DMS153 treated with DMSO at 0.1 percent for 48 hours (cell line): ENCODE measurements around the gene RBM5.
A peak's percentile ranks its signal among the peaks of the same experiment; 100 is the strongest.

Experiments used
- DNase-seq: peaks from one replicate; lab custom pipeline; 2025; ENCODE audit not compliant: unreplicated experiment; lab: John Stamatoyannopoulos, UW

Gene RBM5

DNA sequence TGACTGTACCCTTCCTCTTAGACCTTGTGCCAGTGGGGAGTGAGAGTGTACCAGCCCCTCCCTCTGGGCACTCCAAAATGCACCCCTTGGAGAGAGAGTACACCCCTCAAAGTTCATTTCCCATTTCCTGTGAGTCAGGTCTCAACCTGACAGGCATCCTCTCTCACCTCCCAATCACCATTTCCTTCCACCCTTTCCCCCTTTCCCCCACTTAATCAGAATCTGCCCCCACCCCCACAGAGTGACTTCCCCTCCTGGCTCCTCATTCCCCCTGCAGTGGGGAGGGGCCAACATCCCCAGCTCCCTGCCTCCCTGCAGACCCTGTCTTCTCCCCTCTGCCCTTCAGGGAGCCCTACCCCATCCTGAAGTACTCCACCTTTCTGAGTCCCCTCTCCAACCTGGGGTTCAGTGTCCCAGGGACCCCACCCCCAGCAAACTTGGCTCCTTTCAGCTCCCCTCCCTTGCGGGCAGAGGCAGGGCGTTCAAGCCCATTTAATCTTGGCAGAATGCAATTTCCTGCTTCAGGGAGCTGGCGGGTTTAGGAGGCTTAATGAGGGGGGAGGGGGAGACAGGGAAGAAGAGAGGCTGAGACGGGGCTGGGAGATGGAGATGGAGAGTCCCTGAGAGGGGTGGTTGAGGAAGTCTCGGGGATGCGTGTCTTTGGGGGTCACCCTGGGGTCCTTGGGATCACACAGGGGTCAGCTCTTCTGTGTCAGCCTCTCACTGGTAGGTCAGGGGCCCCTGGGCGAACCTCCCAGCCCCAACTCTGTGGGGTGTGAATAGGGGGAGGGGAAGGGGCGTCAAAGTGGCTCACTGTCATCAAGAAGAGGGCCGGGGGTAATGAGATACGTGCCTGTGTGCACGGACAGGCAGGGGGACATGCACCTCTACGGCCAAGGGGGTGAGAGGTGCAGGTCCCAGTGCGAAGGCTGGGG lies 49.8 kb downstream of the RBM5 start:
- DNase-seq, result no peak

DNA sequence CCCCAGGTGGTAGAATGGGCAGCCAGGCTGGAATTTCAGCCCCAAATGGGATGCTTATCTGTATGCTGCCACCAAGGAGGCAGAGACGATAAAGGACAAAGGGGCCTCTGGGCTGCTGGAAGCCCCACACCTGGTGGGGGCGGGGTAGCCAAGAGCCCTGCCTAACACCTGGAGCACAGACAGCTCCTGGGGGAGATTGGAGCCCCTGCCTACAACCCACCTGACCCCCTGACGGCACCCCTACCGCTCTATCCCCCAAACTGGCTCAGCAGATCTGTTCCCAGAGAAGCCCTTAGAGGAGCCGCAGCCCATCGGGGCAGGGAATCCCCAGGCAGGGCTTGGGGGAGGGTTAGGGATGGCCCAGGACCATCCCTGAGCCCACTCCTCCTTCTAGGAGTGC lies 50.6 kb downstream of the RBM5 start:
- DNase-seq, result no peak

DNA sequence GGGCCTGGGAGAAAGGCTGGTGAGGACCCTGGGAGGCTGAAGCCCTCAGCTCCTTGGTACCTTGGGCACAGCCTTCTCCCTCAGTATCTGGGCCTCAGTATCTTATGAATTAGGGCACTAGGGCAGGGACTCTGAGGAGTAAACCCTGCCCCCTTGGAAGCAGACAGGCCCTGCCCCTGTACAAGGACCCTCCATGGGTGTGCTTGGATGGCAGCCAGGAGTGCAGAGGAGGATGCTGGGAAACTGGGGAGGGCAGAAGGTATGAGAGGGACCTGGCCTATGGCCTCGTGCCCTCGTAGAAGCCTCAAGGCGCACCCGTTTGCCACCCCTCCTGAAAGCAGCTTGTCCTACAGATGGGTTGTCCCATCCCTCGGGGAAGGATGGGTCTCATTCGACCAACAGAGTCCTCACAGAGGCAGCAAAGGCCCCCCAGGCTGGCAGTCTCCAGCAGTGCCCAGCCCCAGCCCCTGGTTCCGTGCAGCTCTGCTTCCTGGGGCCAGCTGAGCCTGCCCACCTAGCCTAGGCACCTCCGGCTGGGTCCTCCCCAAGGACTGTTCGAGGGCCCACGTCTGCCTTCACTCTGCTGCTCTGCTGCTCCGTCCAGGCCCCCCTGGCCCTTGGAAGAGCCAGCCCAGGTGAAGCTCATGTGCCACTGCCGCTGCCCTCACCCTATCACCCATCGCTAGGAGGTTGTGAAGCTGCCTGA lies 51.2 kb downstream of the RBM5 start:
- no peak for DNase-seq

DNA sequence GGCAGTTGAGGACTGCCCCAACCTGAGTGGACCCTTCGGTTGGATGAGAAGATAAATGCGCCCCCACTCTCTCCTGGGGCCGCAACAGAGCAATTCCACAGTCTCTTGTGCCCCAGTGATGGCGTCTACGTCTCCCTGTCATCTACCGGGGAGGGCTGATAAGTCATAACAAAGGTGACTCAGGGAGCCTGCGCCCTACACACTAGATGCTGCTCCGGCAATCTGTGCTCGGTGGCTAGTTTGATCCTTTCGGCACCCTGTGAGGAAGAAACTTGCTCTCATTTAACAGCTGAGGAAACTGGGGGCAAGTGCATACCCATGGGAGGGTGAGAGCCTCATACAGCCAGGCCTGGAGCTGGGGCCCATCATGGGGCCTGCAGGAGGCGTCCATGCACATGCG lies 52.3 kb downstream of the RBM5 start:
- no peak for DNase-seq

DNA sequence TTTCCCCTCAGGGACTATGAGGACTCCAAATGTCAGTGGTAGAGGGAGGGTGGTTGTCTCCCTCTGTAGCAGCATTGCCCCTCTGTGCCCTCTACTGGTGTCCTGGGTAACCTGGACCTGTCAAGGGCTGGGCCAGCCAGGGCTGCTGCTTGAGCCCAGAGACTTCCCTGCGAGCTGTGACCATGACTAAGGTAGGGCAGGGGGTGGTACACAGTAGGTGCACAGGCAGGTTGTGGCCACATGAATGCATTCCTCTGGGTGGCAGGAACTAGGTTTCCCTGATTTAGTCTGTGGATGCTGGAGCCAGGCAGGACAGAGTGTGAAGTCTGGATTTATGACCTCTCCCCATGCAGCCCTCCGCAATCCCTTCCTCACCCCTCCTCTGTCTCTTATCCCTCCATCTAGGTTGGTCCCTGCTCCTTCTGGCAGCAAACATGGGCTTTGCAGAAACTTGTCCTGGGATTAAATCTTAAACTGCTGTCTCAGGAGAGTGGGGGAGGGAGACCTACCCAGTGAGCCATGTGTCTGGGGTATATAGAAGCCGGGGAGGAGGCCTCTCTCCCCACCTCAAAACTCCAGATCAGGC lies 57.7 kb downstream of the RBM5 start:
- no peak for DNase-seq

DNA sequence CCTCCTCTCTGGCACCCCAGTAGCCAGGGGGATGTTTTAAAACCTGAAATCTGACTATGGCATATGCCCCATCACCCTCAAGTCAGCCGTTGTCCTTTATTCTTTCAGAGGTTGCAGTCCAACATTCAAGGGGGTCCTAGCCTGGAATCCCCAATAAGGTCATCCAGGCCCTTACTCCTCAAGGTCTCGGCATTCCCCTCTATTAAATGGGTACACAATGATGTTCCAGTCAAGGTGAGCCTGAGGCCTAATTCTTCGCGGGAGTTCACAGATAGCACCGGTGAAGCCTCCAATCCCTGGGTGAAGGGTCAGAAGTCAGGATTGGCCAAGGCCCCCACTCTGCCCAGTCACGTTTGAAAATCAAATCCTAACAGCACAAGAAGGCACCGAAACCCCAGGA lies 58.3 kb downstream of the RBM5 start:
- DNase-seq, result no peak

DNA sequence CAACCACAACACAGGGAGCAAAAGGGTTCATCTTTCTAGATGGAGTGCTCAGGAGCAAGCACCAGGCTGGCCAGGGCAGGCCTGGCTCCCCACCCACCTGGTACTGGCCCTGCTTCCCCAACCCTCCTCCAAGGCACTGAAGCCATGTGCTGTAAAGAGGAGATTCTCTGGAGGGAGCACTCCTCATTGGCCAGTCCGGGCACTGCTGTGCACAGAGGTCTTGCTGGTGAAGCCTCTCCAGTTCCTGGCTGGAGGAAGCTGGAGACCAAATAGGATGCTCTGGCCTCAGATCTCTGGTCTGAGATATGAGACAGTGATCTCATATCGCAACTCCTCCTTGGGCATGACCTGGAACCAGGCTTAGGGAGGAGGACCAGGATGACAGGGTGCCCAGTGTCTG lies 58.7 kb downstream of the RBM5 start:
- DNase-seq, result no peak

DNA sequence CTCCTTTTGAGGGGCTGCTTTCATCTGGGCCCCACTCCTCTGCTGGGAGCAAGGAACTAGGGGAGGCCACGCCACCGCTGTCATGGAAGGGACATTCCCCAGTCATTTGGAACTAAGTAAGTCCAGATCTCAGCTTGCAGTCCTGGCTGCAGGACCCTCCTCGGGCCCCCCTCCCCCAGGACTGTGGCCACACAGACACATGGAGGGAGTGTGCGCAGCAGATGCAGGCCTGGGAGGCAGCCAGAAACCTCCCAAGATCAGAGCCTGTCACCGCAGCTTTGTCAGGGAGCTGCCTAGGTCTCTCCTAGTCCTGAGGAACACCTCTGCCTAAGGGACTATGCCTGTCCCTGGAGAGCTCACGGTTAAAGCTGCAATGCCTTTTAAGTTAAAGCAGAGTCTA lies 59.1 kb downstream of the RBM5 start:
- no peak for DNase-seq

DNA sequence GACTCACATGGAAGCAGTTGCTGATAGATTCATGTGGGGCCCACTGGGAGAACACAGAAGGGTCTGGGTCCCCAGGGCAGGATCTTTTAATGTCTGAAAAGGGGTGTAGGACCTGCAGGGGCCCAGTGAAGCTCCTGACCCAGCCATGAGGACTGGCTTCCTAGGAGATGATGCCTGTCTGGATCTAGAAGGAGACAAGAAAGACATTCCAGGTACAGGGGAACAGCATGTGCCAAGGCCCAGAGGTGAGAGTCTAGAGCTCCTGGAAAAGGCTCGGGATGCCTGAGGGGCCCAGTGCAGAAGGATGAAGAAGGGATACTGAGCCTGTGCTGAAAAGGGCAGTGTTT lies 61.7 kb downstream of the RBM5 start:
- DNase-seq, result no peak

DNA sequence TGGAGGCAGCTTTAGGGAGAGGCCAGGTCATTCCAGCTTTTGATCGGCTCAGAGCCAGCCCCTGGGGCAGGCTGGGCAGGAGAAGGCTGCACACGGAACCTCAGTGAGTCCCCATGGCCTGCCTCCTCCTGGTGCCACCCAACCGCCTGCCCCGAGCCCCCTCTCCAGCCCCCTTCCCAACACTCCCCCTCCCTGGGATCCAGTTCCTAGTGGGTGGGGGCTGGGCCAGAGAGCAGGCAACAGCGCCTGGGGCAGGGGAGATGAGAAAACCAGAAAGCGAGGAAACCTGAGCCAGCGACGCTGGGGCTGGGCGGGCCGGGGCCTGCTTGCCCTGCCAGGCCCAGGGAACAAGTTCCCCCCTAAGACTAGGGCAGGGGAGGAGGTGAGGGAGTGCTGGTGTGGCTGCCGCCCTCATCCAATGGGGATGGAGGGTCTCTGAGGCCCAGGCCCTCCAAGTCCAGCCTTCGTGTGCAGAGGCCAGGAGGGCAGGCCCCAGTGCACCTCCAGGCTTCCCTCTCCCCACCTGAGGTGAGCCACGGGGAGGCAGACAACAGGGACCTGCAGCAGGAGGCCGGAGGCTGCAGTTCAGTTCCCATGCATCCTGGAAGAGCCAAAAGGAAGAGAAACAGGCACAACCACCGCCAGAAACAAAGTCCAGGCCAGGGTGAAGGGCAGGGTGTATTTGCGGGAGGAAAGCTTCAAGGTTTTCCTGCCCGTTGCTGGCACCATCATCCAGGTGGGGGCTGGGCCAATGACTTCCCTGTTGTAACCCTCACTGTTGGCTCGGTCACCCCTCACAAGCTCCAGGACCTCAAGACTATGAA lies 62.4 kb downstream of the RBM5 start:
- DNase-seq, result no peak

DNA sequence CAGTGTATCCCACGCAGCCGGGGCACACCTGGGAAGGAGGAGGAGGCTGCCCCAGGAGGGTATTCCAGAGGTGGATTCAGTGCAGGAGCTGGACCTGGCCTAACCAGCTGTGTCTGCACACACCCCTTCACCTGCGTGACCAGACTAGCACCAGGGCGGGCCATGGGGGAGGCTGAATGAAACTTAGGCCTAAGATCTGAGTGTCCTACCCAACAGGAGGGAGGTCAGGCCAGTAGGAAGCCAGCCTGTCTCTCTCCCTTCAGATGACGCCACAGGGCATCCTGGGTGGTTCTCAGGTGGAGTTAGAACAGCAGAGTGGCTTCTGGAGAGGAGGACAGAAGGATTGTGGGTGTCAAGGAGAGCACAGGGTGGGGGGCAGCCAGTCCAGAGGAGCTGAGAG lies 63.0 kb downstream of the RBM5 start:
- DNase-seq, result no peak

DNA sequence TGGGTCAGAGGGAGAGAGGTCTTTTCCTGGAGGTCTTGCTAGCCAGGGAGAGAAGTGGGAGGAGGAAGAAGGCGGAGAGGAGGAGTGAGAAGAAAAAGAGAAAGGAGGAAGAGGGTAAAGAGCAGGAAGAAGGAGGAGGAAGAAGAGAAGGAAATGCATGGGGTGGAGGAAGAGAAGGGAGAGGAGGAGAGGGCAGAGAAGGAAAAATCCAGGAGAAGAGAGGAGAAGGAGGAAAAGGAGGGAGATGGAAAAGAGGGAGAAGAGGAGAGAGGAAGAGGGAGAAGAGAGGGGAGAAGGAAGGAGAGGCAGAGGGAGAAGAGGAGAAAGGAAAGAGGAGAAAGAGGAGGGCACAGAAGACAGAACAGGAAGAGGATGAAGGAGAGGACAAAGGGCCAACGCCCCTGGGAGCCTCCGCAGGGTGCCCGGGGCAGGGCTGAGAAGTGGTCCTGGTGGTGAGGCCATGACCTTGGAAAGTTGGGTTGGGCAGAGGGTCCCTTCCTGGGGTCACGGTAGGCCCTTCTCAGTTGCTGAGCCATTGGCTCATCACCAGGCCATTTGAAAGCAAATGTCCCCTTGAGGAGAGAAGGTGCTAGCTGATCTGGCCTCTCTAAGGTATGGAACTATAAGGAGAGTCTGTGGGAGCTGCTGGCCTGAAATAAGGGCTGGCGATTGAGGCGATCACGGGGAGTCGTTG lies 65.2 kb downstream of the RBM5 start:
- no peak for DNase-seq

DNA sequence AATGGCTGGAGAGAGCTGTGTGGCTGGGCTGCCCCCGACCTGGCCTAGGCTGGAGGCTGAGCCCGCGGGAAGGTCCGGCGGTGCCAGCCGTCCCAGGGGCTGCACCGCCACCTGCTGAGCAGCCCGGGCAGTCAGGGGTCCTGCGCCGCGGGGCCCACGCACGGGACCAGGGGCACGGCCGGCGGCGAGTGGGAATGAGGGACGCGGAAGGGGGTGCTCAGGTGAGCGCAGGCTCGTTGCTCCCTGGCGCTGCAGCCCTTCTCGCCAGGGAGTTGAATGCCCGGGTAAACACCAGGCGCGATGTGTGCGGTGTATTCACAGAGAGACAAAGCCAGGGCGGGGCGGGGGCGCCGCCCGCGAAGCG lies 65.7 kb downstream of the RBM5 start:
- DNase-seq, result no peak

DNA sequence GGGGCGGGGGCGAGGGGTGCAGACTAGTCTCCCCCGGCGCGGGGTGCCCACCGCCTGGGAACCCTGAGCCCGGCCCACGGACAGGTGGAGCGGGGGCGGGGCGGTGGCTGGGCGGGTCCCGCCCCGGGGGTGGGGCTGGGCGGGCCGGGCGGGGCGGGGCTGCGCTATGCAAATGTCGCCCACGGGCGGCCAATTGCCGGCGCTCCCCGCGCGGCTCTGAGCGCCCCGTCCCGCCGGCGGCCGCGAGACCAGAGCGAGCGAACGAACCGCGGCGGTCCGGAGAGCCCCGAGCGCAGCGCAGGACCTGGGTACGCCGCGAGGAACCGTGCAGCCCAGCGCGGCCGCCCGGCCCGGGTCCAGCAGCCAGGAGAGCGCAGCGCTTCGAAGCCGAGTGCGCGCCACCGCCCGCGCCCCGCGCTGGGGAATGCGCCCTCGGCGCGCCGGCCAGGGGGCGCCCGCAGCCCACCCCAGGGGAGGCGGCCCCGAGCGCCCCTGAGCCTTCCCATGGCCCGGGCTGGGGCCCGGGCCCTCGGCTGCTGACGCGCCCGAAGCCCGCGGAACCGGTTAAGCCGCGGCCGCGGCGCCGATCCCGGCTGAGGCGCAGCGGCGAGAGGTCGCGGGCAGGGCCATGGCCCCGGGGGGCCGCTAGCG lies 66.2 kb downstream of the RBM5 start, which contains the start of gene SEMA3F:
SEMA3F (plus strand) TSS at position 485 of the 651 bp plus-strand sequence. CDS start 4,299 bp downstream, outside the sequence.
- peak; percentile 17 for DNase-seq

DNA sequence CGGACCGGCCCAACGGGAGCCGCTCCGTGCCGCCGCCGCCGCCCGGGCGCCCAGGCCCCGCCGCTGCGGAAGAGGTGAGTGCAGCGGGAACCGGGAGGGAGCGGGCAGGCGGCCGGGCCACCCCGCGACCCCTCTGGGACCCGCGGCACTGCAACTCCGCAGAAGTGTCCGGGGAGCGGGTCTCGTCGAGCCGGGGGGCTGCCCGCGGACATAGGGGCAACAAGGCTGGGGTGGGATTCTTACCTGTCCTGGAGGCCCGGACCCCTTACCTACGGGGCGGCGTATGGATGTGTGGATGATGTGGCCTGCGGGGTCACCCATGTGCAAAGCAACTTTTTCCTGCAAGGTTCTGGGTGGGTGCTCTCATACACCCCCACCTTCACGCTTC lies 66.8 kb downstream of the RBM5 start:
- DNase-seq, result no peak

DNA sequence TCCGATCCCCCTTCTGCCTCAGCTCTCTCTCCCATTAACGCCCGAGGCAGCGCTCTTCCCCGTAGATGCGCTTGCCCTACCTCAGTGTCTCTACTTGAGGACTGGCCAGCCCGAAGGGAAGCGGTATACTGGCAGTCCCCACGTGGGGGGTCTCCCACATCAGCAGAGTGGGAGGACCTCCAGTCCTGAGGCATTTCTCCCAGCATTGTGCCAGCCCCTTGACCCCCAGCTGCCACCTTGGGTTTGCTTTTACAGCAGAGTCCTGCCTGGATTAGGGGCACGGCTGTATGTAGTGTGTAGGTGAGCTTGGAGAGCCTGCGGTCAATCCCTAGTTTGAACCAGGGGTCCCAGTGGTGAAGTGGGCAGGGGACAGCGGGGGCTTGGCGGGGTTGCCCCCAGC lies 67.2 kb downstream of the RBM5 start:
- DNase-seq, result no peak

DNA sequence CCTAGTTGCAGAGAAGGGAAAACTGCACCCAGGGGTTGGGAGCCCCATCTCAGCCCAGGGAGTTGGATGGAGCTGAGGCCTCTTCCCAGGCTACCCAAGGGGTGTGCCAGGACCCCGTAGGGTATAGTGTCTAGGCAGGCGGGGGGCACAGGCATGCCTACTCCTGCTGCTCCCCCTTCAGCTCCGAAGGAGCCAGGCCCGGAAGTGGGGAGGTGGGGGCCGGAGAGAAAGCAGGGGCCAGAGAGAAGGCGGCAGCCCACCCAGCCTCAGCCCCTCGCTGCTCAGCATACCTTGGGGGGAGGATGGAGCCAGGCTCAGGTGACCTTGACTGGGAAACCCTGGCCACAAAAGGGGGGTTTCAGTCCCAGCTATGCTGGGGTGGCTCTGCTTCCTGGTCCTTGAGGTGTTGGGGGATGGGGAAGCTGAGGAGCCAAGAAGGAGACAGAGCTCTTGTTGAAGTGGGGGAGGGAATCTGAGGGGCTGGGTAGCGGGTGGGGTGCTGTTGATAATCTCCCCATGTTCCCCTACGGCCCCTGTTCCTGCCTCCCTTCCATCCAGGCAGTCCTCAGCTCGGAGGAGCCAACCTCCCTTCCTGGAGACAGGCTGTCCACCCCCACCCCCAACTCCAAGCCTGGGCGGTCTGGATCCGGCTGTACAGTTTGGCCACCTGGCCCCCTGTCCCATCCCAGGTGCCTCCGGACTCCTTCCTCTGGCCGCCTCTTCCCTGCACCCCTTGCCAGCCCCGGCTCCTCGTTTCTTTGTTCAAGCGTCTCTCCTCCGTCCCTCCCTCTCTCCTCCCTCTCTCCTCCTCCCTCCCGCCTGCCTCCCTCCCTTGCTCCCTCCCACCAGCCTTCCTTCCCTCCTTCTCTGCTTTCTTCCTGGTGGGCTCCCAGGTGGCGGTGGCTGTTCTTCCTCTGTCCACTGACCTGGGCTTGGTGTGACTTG lies 68.1 kb downstream of the RBM5 start:
- no peak for DNase-seq

DNA sequence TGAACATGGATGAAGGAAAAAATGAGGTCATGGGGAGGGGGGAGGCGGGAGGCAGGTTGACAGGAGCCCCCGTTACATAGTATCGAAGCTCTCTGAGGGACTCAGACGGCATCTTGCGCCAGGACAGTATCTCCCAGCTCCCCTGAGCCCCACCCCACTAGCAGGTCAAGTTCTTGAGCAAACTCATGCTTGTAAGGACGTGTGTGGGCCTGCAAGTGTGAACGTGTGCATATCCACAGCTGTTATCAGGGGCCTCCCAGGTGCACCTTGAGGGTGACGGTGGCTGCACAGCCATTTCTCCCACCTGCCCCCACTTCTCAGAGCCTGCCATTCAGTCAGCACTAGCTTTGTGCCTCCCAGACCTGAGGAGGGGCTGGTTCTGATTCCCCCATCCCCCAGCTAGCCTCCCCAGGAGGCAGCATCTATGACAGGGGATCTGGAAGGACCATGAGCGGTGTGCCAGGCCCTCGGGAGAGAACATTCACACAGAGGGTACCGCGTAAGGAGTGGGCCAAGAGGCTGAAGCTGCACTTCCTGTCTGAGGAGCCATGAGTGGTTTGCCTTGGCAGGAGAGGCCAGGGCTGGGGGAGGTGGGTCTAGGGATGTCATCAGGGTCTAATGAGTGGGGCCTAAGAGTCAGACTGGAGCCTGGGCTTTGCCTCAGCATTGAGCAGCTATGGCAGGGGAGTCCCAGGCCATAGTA lies 69.3 kb downstream of the RBM5 start:
- DNase-seq, result no peak
